C1 segment of cervical spinal cord (tissue), 14 donors: Measurements from ENCODE around the gene UGT1A8.
"Not testable (repeated sequence)": the region's sequence is repeated elsewhere in the genome, so short reads cannot be mapped to it uniquely, and the experiment has no call there.

ENCODE experiments used
- DNase-seq, 14 donors: peaks; one replicate each; lab custom pipeline; 2025; lab: John Stamatoyannopoulos, UW

The UGT1A8 gene

GRCh38 chr2:233617476-233617875 lies at the start of gene UGT1A8:
Gene UGT1A8 (plus strand): TSS chr2:233617633. CDS start chr2:233617708, 75 bp downstream.
- DNase-seq: not testable (repeated sequence)

GRCh38 chr2:233571001-233571400 lies 46.4 kb upstream of the UGT1A8 start:
- DNase-seq: no peak

GRCh38 chr2:233571462-233571861 lies 46.0 kb upstream of the UGT1A8 start:
- no peak for DNase-seq

GRCh38 chr2:233572468-233572867 lies 45.0 kb upstream of the UGT1A8 start:
- no peak for DNase-seq

- not testable (repeated sequence) for DNase-seq
Measured at GRCh38 chr2:233577341-233577740, 40.1 kb upstream of the UGT1A8 start.

GRCh38 chr2:233583217-233583965 lies 34.0 kb upstream of the UGT1A8 start:
- not testable (repeated sequence) for DNase-seq

GRCh38 chr2:233584210-233584609 lies 33.2 kb upstream of the UGT1A8 start:
- no peak for DNase-seq

GRCh38 chr2:233588400-233588799 lies 29.0 kb upstream of the UGT1A8 start:
- no peak for DNase-seq

- DNase-seq: not testable (repeated sequence)
Measured at GRCh38 chr2:233592706-233593105, 24.7 kb upstream of the UGT1A8 start.

- DNase-seq: no peak
Measured at GRCh38 chr2:233593201-233593600, 24.2 kb upstream of the UGT1A8 start.

GRCh38 chr2:233597522-233597921 lies 19.9 kb upstream of the UGT1A8 start:
- no peak for DNase-seq

GRCh38 chr2:233598952-233599351 lies 18.5 kb upstream of the UGT1A8 start:
- no peak for DNase-seq

GRCh38 chr2:233600386-233600785 lies 17.0 kb upstream of the UGT1A8 start:
- DNase-seq: no peak

GRCh38 chr2:233602076-233602475 lies 15.4 kb upstream of the UGT1A8 start:
- DNase-seq: no peak

- no peak for DNase-seq
Measured at GRCh38 chr2:233603520-233603919, 13.9 kb upstream of the UGT1A8 start.

GRCh38 chr2:233604826-233605225 lies 12.6 kb upstream of the UGT1A8 start:
- DNase-seq: no peak

- no peak for DNase-seq
Measured at GRCh38 chr2:233605680-233606079, 11.8 kb upstream of the UGT1A8 start.

- no peak for DNase-seq
Measured at GRCh38 chr2:233611284-233611683, 6.1 kb upstream of the UGT1A8 start.

- DNase-seq: no peak
Measured at GRCh38 chr2:233620204-233620603, 2.8 kb downstream of the UGT1A8 start.

- not testable (repeated sequence) for DNase-seq
Measured at GRCh38 chr2:233621863-233622262, 4.4 kb downstream of the UGT1A8 start.

GRCh38 chr2:233627331-233628025 lies 10.0 kb downstream of the UGT1A8 start:
- no peak for DNase-seq

GRCh38 chr2:233636306-233636705 lies 18.9 kb downstream of the UGT1A8 start, which contains the start of gene UGT1A10:
Gene UGT1A10 (plus strand): TSS chr2:233636448. CDS start chr2:233636523, 75 bp downstream.
- DNase-seq: not testable (repeated sequence)

- no peak for DNase-seq
Measured at GRCh38 chr2:233638836-233639235, 21.4 kb downstream of the UGT1A8 start.
